Common myeloid progenitor, CD34-positive (primary cell): ENCODE measurements around the gene GNAT2.

Experiments
- CTCF ChIA-PET: fragments of 350-600 bp; sonication (Branson Sonifier 250); formaldehyde crosslinking; loops from one replicate; lab custom pipeline; 2021; ENCODE audit warnings: antibody characterized with exemption; lab: Charles Lee
- POLR2A ChIA-PET: fragments of 350-600 bp; sonication (Branson Sonifier 250); formaldehyde crosslinking; loops from one replicate; lab custom pipeline; 2021; ENCODE audit warnings: antibody characterized with exemption; lab: Charles Lee
- DNase-seq, 3 donors: peaks; one replicate each; pipeline versions ENCODE4 v3.0.0 to v3.0.0-alpha.2; 2013
- H3K27ac ChIP-seq, 2 experiments: 1 replicate in 1 of 2; 2 replicates in 1 of 2; pipeline ENCODE4 v1.7.0; 2013; ENCODE audit warnings: inconsistent platforms in 2 of 2, low read length in 2 of 2, mild to moderate bottlenecking in 2 of 2, low read depth in 1 of 2, moderate library complexity in 1 of 2; ENCODE audit not compliant: severe bottlenecking in 2 of 2, insufficient read depth in 1 of 2, poor library complexity in 1 of 2
- H3K27me3 ChIP-seq, 5 experiments: replicated peaks in 2 of 5; 1 replicate in 3 of 5; 2 replicates in 2 of 5; pipeline versions ENCODE4 v1.6.1 to v1.7.0; 2013; ENCODE audit warnings: low read length in 4 of 5, mild to moderate bottlenecking in 2 of 5, moderate library complexity in 2 of 5, inconsistent platforms in 1 of 5; ENCODE audit not compliant: insufficient read depth in 5 of 5, control insufficient read depth in 4 of 5
- H3K36me3 ChIP-seq, 4 experiments: 1 replicate in 2 of 4; 2 replicates in 2 of 4; pipeline versions ENCODE4 v1.6.1 to v1.7.0; 2013; ENCODE audit warnings: low read length in 3 of 4, control low read depth in 1 of 4, mild to moderate bottlenecking in 1 of 4; ENCODE audit not compliant: control insufficient read depth in 4 of 4, insufficient read depth in 4 of 4
- H3K4me1 ChIP-seq, 4 experiments: 1 replicate in 3 of 4; 2 replicates in 1 of 4; pipeline versions ENCODE4 v1.6.1 to v1.7.1; 2013; ENCODE audit warnings: low read length in 3 of 4, mild to moderate bottlenecking in 3 of 4, control low read depth in 1 of 4, inconsistent platforms in 1 of 4, moderate library complexity in 1 of 4; ENCODE audit not compliant: control insufficient read depth in 4 of 4, insufficient read depth in 4 of 4; ENCODE audit errors: control extremely low read depth in 1 of 4
- H3K4me3 ChIP-seq, 7 experiments: 1 replicate in 4 of 7; 2 replicates in 3 of 7; pipeline versions ENCODE4 v1.5.1 to v1.7.0; 2013; ENCODE audit warnings: mild to moderate bottlenecking in 7 of 7, low read length in 6 of 7, moderate library complexity in 6 of 7, inconsistent platforms in 2 of 7, low read depth in 2 of 7, control low read depth in 1 of 7; ENCODE audit not compliant: insufficient read depth in 4 of 7, control insufficient read depth in 1 of 7; ENCODE audit errors: extremely low read depth in 1 of 7
- H3K9me3 ChIP-seq, 5 experiments: 1 replicate in 4 of 5; 2 replicates in 1 of 5; pipeline versions ENCODE4 v1.6.1 to v1.7.1; 2013; ENCODE audit warnings: low read length in 4 of 5, mild to moderate bottlenecking in 2 of 5, inconsistent platforms in 1 of 5, low read depth in 1 of 5, moderate library complexity in 1 of 5; ENCODE audit not compliant: control insufficient read depth in 4 of 5, insufficient read depth in 2 of 5; ENCODE audit errors: control extremely low read depth in 1 of 5
- WGBS: methylation state at CpG from one replicate; pipeline ENCODE4 v1.1.5; 2013; ENCODE audit not compliant: insufficient coverage; 5-methylcytosine and 5-hydroxymethylcytosine counted together

Gene GNAT2

GRCh38 chr1:109567877-109568672 is 51.3 kb downstream of the GNAT2 start:
- DNase-seq = no peak
- H3K4me3 ChIP-seq = no peak overlapping the region
- no CpG with 5 or more reads among the region's 4 CpGs for WGBS
- peaks cover 4 to 28% (median 9%) of the 10 kb centered on the region in 4 experiments for H3K4me1 ChIP-seq
- no peak overlapping the region for H3K27ac ChIP-seq
- no peaks in the 10 kb centered on the region for H3K36me3 ChIP-seq
- no peaks in the 10 kb centered on the region for H3K9me3 ChIP-seq
- ChIA-PET CTCF (interaction anchor here (2.2 to 3.5 kb wide), 2 partner anchors 22 to 72 kb away, joined by 5 to 14 read pairs; no protein-coding TSS in a partner anchor), POLR2A (interaction anchor here (0.7 kb wide), 1 partner anchor 51 kb away, joined by 4 read pairs; the partner anchor contains the start of genes AMPD2 and GNAT2)
- H3K27me3 ChIP-seq = no peaks in the 10 kb centered on the region

GRCh38 chr1:109566982-109567381 is 52.4 kb downstream of the GNAT2 start:
- Histone ChIP-seq H3K27ac (no peak overlapping the region), H3K27me3 (no peaks in the 10 kb centered on the region), H3K36me3 (no peaks in the 10 kb centered on the region), H3K4me1 (peaks cover 0 to 24% (median 11%) of the 10 kb centered on the region in 4 experiments), H3K4me3 (no peak overlapping the region), H3K9me3 (no peaks in the 10 kb centered on the region)
- POLR2A ChIA-PET = no interaction called here
- DNase-seq = no peak
- WGBS = no CpG with 5 or more reads among the region's 1 CpG
- CTCF ChIA-PET = no interaction called here

- Histone ChIP-seq H3K36me3 (no peaks in the 10 kb centered on the region), H3K4me1 (peaks cover 0 to 20% (median 11%) of the 10 kb centered on the region in 4 experiments), H3K27ac (no peak overlapping the region), H3K4me3 (no peak overlapping the region), H3K9me3 (no peaks in the 10 kb centered on the region), H3K27me3 (no peaks in the 10 kb centered on the region)
- CTCF ChIA-PET = interaction anchor here (1.2 kb wide), 1 partner anchor 9 kb away, joined by 5 read pairs; no protein-coding TSS in a partner anchor
- WGBS = no CpG with 5 or more reads among the region's 3 CpGs
- no peak for DNase-seq
- POLR2A ChIA-PET = no interaction called here
Observed at GRCh38 chr1:109565241-109565640, 54.2 kb downstream of the GNAT2 start.

GRCh38 chr1:109564194-109564878 is 55.1 kb downstream of the GNAT2 start:
- POLR2A ChIA-PET = interaction anchor here (0.6 to 1.5 kb wide), 4 partner anchors 9 to 244 kb away, joined by 3 to 4 read pairs (median 4); partner anchors contain the start of gene GNAI3
- CTCF ChIA-PET = interaction anchor here (1.2 to 1.3 kb wide), 2 partner anchors 9 to 18 kb away, joined by 4 read pairs; no protein-coding TSS in a partner anchor

GRCh38 chr1:109559995-109560394 is 59.4 kb downstream of the GNAT2 start:
- no peak for DNase-seq
- ChIA-PET POLR2A (no interaction called here), CTCF (interaction anchor here (0.8 to 1.7 kb wide), 8 partner anchors 10 to 216 kb away, joined by 3 to 5 read pairs (median 3); no protein-coding TSS in a partner anchor)
- Histone ChIP-seq H3K4me1 (peaks cover 7 to 28% (median 20%) of the 10 kb centered on the region in 4 experiments), H3K27me3 (no peaks in the 10 kb centered on the region), H3K27ac (no peak overlapping the region), H3K4me3 (no peak overlapping the region), H3K36me3 (no peaks in the 10 kb centered on the region), H3K9me3 (no peaks in the 10 kb centered on the region)

More at GRCh38 chr1:109564194-109564878, 55.1 kb downstream of the GNAT2 start:
- Histone ChIP-seq H3K27ac (no peak overlapping the region), H3K27me3 (no peaks in the 10 kb centered on the region), H3K36me3 (no peaks in the 10 kb centered on the region), H3K4me1 (peaks cover 0 to 20% (median 11%) of the 10 kb centered on the region in 4 experiments), H3K4me3 (no peak overlapping the region), H3K9me3 (no peaks in the 10 kb centered on the region)
- WGBS = 95% methylated on average over 7 of the region's 7 CpGs
- DNase-seq = no peak

GRCh38 chr1:109557520-109557919 is 61.9 kb downstream of the GNAT2 start:
- 100% methylated on average over 2 of the region's 5 CpGs for WGBS

More at GRCh38 chr1:109557520-109557919, 61.9 kb downstream of the GNAT2 start:
- POLR2A ChIA-PET = interaction anchor here (2.0 kb wide), 1 partner anchor 8 kb away, joined by 6 read pairs; the partner anchor contains the start of gene GNAI3
- CTCF ChIA-PET = interaction anchor here (1.3 kb wide), 1 partner anchor 35 kb away, joined by 3 read pairs; no protein-coding TSS in a partner anchor
- H3K9me3 ChIP-seq = no peaks in the 10 kb centered on the region
- no peak for DNase-seq
- peaks cover 6 to 20% (median 12%) of the 10 kb centered on the region in 4 experiments for H3K4me1 ChIP-seq
- no peak overlapping the region for H3K27ac ChIP-seq
- H3K36me3 ChIP-seq = peaks cover 0 to 2% (median 0%) of the 10 kb centered on the region in 4 experiments
- H3K4me3 ChIP-seq = no peak overlapping the region
- H3K27me3 ChIP-seq = no peaks in the 10 kb centered on the region
